ENCODE measurements around the gene SLC39A7.

- peak; percentile 69 for TF ChIP-seq CTCF (conservative IDR thresholded peaks at IDR 0.05)
- no peak for TF ChIP-seq EZH2 (IDR thresholded peaks at IDR 0.05; ENCODE audit: low read depth)
These were observed 3.1 kb upstream of the SLC39A7 start for GRCh38 chr6:33197431-33198048.

Data from PC-9 (cell line).